Transverse colon (tissue), 4 donors: ENCODE measurements around the gene FBXO31. TPM values are rescaled to one million over a fixed set of nuclear protein-coding genes. Genes with fewer than 3 reads are reported as not detected.

Source experiments
- DNase-seq: peaks from one replicate; pipeline ENCODE4 v3.0.0-alpha.2; 2019
- H3K27ac ChIP-seq, 4 donors: fragments of 200-600 bp; sonication (generic); 2 replicates each; pipeline ENCODE4 v1.5.1; 2016 to 2018; ENCODE audit warnings: inconsistent platforms in 4 of 4
- H3K27me3 ChIP-seq: fragments of 200-600 bp; sonication (generic); 2 replicates; pipeline ENCODE4 v1.5.1; 2017; ENCODE audit warnings: inconsistent platforms
- H3K36me3 ChIP-seq, 4 donors: fragments of 200-600 bp; sonication (generic); 2 replicates each; pipeline ENCODE4 v1.5.1; 2017 to 2019; ENCODE audit warnings: inconsistent platforms in 4 of 4
- H3K4me1 ChIP-seq, 4 donors: fragments of 200-600 bp; sonication (generic); 2 replicates each; pipeline ENCODE4 v1.5.1; 2017 to 2020; ENCODE audit warnings: inconsistent platforms in 4 of 4
- H3K4me3 ChIP-seq, 4 donors: fragments of 200-600 bp; sonication (generic); 1 replicate in 1 of 4; 2 replicates in 3 of 4; pipeline versions ENCODE4 v1.5.1 to v1.6.1; 2017 to 2019; ENCODE audit warnings: inconsistent platforms in 4 of 4
- H3K9me3 ChIP-seq, 2 donors: fragments of 200-600 bp; sonication (generic); 2 replicates each; pipeline ENCODE4 v1.5.1; 2017 to 2019; ENCODE audit warnings: inconsistent platforms in 2 of 2
- EP300 ChIP-seq: sonication (generic); formaldehyde crosslinking; IDR thresholded peaks from one replicate; pipeline ENCODE4 v1.6.1; 2017; ENCODE audit warnings: antibody characterized with exemption, low read depth
- POLR2A ChIP-seq: fragments of 450-650 bp; IDR thresholded peaks from one replicate; pipeline ENCODE4 v1.6.1; 2016; ENCODE audit warnings: antibody characterized with exemption, mild to moderate bottlenecking, moderate library complexity
- POLR2AphosphoS5 ChIP-seq, 3 donors: sonication (generic); formaldehyde crosslinking; IDR thresholded peaks; one replicate each; pipeline ENCODE4 v1.6.1; 2016; ENCODE audit warnings: antibody characterized with exemption in 3 of 3
- WGBS, 2 donors: methylation state at CpG; one replicate each; pipeline ENCODE4 v1.1.5; 2018; ENCODE audit warnings: low coverage in 1 of 2; 5-methylcytosine and 5-hydroxymethylcytosine counted together
- in situ Hi-C, 4 donors: fragments of 200-750 bp; cut with MboI; loops; one replicate each; pipeline versions ENCODE4 v1.15.0 to v1.15.1; 2017; ENCODE audit warnings: low sequenced_read_pairs in 3 of 4, low pct_ligation_motif_present in 1 of 4, low pct_unique_long_range_greater_than_20kb in 1 of 4
- intact Hi-C: fragments of 100-400 bp; cut with DNase I; formaldehyde crosslinking; loops from one replicate; pipeline ENCODE4 v1.15.1; 2023; ENCODE audit warnings: low total_unique reads
- total RNA-seq, 4 donors: library from RNA; depleted of rRNA; stranded (reverse); fragments of >200 nt; gene quantifications; one replicate each; pipeline ENCODE4 v1.1.0, GENCODE V29; 2016
- TF ChIP-seq, protein P1 (sequence below), 5 experiments: fragments of 200-600 bp in 3 of 5; fragments of 450-650 bp in 2 of 5; sonication (generic) in 3 of 5; IDR thresholded peaks; 1 replicate in 2 of 5; 2 replicates in 3 of 5; pipeline ENCODE4 v1.5.1; 2016 to 2017; ENCODE audit warnings: antibody characterized with exemption in 5 of 5, inconsistent platforms in 3 of 5, mild to moderate bottlenecking in 2 of 5, moderate library complexity in 1 of 5

The FBXO31 gene
- total RNA-seq, 4 donors from 2014 or later: 83.6 to 403 (median 224) TPM

DNA sequence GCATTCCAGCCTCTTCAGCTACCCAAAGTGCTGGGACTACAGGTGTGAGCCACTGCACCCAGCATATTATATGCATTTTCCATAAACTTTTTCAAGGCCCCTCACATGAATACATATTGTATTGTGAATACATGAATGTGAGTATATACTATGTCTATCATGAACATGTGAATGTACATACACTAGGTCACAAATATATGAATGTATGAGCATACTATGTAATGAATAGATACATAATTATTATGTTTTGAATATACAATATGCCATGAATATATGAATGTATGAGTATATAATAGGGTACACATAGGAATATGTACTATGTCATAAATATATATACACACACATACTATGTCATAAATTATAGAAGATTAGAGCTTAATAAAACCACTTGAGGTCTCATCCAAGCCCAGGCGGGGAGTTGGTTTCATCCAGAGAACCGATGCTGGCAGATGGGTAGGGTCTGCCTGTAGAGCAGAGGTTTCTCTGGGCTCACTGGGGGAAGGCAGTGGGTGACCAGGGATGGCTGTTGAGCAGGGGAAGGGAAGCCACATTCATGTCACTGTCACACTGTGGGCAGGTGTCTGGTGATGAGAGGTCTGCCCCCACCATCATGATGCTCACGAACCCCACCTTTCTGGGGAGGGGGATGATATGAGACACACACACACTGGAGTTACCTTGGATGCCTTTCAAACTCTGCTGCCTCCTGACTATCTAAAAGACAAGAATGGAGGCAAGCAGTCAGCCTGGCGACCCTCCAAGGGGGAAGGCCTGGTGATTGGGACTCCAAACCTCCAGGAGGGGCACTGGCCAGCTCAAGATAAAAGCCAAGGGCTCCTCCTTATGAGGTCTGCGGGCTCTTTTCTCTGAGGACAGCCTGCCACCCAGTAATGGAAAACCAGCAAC lies 73.7 kb downstream of the FBXO31 start:
- H3K36me3 ChIP-seq: no peaks in the 10 kb centered on the region
- TF ChIP-seq, protein P1, sequence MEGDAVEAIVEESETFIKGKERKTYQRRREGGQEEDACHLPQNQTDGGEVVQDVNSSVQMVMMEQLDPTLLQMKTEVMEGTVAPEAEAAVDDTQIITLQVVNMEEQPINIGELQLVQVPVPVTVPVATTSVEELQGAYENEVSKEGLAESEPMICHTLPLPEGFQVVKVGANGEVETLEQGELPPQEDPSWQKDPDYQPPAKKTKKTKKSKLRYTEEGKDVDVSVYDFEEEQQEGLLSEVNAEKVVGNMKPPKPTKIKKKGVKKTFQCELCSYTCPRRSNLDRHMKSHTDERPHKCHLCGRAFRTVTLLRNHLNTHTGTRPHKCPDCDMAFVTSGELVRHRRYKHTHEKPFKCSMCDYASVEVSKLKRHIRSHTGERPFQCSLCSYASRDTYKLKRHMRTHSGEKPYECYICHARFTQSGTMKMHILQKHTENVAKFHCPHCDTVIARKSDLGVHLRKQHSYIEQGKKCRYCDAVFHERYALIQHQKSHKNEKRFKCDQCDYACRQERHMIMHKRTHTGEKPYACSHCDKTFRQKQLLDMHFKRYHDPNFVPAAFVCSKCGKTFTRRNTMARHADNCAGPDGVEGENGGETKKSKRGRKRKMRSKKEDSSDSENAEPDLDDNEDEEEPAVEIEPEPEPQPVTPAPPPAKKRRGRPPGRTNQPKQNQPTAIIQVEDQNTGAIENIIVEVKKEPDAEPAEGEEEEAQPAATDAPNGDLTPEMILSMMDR (IDR thresholded peaks at IDR 0.05): no peak
- TF ChIP-seq EP300: no peak
- no peak for TF ChIP-seq POLR2AphosphoS5 (IDR thresholded peaks at IDR 0.05)
- TF ChIP-seq POLR2A: no peak
- in situ Hi-C loops: loop anchor here in 1 of 4 donors (25.0 kb wide), 1 partner anchor 327 kb away; no protein-coding TSS in a partner anchor
- H3K4me1 ChIP-seq: peaks cover 0 to 6% (median 0%) of the 10 kb centered on the region in 4 donors
- no peak overlapping the region for H3K27ac ChIP-seq
- no peaks in the 10 kb centered on the region for H3K9me3 ChIP-seq
- no peak overlapping the region for H3K4me3 ChIP-seq
- WGBS, 2 donors: 42 to 70% methylated on average over 2 to 5 of the region's 5 CpGs
- intact Hi-C loops: no loop called here
- H3K27me3 ChIP-seq: no peaks in the 10 kb centered on the region
- DNase-seq: no peak

DNA sequence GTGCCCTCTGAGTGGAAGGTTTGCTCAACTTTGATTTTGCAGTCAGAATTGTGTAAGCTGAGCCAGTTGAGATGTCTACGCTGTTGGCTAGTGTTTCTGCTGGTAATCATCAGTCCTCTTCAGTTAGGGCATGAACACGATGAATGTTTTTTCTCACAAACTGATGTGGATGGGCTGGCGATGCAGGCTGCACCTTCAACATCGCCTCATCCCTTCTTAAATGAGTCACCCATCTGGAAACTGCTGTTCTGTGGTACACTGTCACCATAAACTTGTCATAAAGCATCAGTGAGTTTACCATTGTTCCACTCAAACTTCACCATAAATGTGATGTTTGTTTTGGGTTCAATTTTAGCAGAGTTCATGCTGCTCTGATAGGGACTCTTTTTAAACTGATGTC lies 74.8 kb downstream of the FBXO31 start:
- Histone ChIP-seq H3K27ac (no peak overlapping the region), H3K4me1 (peaks cover 0 to 6% (median 0%) of the 10 kb centered on the region in 4 donors), H3K4me3 (no peak overlapping the region), H3K36me3 (no peaks in the 10 kb centered on the region), H3K9me3 (no peaks in the 10 kb centered on the region), H3K27me3 (no peaks in the 10 kb centered on the region)
- no peak for DNase-seq
- TF ChIP-seq, protein P1 (IDR thresholded peaks at IDR 0.05): no peak
- TF ChIP-seq POLR2AphosphoS5 (IDR thresholded peaks at IDR 0.05) (no peak), EP300 (no peak), POLR2A (no peak)
- intact Hi-C loops: no loop called here
- WGBS, 2 donors: 65 to 100% methylated on average over 3 to 4 of the region's 4 CpGs
- in situ Hi-C loops: loop anchor here in 1 of 4 donors (25.0 kb wide), 1 partner anchor 328 kb away; no protein-coding TSS in a partner anchor

DNA sequence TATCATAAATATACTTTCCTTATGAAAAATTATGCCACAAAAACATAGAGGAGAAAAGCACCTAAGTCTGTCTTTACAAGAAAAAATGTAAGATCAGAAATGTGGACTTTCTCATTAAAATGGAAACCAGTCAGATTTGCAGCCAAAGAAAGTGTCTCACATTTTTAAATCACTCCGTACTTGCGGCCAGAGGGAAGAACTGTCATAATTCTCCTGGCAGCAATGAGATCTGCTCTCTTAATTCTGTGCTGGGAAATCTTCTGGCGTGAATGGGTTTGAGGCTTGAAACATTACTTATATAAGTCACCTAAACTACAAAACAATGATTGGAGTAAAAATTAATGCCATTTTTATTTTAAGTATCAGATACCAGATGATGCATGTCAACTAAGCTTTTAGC lies 77.1 kb downstream of the FBXO31 start:
- Histone ChIP-seq H3K4me3 (no peak overlapping the region), H3K27me3 (no peaks in the 10 kb centered on the region), H3K9me3 (no peaks in the 10 kb centered on the region), H3K4me1 (peaks cover 0 to 6% (median 0%) of the 10 kb centered on the region in 4 donors), H3K27ac (no peak overlapping the region), H3K36me3 (no peaks in the 10 kb centered on the region)
- in situ Hi-C loops (loop anchor here in 1 of 4 donors (25.0 kb wide), 1 partner anchor 331 kb away; no protein-coding TSS in a partner anchor), intact Hi-C loops (no loop called here)
- WGBS, 2 donors: 71 to 84% methylated on average over 3 of the region's 3 CpGs
- TF ChIP-seq POLR2AphosphoS5 (IDR thresholded peaks at IDR 0.05): no peak
- TF ChIP-seq, protein P1 (IDR thresholded peaks at IDR 0.05): no peak
- no peak for TF ChIP-seq POLR2A
- TF ChIP-seq EP300: no peak
- DNase-seq: no peak
